Limb (tissue), 2 donors: ENCODE measurements around the gene SORCS2.
"Not testable (repeated sequence)": the region's sequence is repeated elsewhere in the genome, so short reads cannot be mapped to it uniquely, and the experiment has no call there.

Experiments used
- DNase-seq, 2 donors: peaks; one replicate each; pipeline ENCODE4 v3.0.0-alpha.2; 2016; ENCODE audit errors: extremely low spot score in 2 of 2

Gene SORCS2

GRCh38 chr4:7600247-7600646, 407.9 kb downstream of the SORCS2 start:
- DNase-seq: no peak

DNA sequence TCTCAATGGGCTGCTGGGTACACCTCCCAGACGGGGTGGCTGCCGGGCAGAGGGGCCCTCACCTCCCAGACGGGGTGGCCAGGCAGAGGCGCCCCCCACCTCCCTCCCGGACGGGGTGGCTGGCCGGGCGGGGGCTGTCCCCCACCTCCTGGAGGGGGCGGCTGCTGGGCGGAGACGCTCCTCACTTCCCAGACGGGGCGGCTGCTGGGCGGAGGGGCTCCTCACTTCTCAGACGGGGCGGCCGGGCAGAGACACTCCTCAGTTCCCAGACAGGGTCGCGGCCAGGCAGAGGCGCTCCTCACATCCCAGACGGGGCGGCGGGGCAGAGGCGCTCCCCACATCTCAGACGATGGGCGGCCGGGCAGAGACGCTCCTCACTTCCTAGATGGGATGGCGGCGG, 409.8 kb downstream of the SORCS2 start:
- not testable (repeated sequence) for DNase-seq

DNA sequence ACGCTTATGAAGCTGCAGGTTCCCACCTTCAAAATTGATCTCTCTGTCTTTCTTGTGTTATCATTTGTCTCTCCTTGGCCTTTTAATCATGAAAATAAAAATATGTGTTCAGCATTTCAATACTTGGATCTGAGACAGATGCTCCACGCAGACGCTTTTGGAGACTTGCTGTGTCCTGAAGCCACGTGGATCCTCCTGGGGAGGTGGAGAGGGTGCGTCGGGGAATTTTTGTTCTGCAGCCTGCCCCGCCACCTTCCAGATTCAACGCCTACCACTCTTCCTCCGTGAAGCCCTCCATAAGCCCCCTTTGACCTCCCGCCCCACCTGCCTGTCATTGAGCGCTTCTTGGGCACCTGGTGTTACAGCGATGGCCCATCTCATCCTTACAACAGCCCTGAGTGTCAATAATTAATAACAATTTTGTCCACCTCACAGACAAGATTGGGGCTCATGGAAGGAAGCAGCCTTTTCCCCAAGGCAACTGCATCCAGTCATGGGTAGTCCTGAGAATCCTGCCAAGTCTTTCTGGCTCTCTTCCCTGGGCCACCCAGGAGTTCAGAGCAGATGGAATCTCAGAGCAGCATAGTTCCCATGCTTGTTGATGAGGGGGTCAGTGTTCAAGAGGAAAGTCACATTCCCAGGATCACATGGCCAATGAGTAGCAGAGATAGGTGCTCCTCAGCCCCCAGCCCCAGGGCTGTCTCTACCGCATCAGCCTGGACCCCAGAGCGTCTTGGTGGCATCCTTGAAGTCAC, 415.0 kb downstream of the SORCS2 start:
- no peak for DNase-seq

GRCh38 chr4:7608046-7608445, 415.7 kb downstream of the SORCS2 start:
- no peak for DNase-seq

GRCh38 chr4:7609316-7609715, 417.0 kb downstream of the SORCS2 start:
- no peak for DNase-seq

GRCh38 chr4:7610022-7610670, 417.8 kb downstream of the SORCS2 start:
- DNase-seq: no peak

DNA sequence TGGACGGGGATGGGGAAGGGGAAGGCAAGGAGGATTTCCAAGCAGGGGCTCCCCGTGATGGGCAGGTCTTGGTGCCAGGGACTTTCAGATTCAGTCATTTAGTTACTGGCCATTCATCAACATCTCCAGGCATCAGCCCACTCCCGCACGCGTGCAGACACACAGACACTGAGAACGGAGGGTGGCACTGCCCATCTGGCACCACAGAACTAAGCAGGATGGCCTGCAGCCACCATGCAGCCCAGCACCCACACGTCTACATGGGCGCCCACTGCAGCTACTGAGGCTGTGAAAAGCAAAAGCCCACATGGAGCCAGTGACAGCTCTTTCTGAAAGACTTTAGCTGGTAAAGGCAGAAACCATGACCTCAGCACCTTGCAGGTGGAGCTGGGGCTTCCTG, 418.5 kb downstream of the SORCS2 start:
- no peak for DNase-seq

- DNase-seq: no peak
Measured at GRCh38 chr4:7612311-7612897, 420.1 kb downstream of the SORCS2 start.

DNA sequence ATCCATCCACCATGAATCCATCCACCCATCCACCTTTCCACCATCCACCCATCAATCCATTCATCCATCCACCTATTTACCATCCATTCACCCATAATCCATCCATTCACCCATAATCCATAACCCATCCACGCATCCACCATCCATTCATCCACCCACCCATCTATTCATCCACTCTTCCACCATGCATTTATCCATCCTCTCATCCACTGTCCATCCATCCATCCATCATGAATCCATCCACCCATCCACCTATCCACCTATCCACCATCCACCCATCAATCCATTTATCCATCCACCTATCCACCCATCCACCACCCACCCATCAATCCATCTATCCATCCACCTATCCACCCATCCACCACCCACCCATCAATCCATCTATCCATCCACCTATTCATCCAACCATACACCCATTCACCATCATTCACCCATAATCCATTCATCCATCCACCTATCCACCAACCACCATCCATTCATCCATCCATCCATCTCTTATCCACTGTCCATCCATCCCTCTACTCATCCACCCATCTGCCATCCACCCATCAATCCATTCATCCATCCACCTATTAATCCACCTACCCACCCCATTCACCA, 422.1 kb downstream of the SORCS2 start:
- DNase-seq: no peak

DNA sequence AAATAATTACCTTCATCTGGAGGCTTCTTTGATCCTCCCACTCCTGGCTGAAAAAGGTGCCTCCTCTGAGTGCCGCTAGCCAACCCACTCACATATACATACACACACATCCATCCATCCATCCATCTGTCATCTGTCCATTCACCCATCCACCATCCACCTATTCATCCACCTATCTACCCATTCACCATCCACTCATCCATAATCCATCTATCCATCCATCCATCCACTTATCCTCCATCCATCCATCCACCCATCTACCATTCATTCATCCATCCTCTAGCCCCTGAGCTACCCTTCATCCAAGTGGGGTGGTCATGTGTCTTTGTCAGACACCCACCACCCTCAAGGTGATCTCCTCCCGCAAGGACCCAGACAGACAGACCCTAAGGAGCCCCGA, 423.9 kb downstream of the SORCS2 start:
- no peak for DNase-seq

GRCh38 chr4:7618361-7618760, 426.0 kb downstream of the SORCS2 start:
- no peak for DNase-seq

DNA sequence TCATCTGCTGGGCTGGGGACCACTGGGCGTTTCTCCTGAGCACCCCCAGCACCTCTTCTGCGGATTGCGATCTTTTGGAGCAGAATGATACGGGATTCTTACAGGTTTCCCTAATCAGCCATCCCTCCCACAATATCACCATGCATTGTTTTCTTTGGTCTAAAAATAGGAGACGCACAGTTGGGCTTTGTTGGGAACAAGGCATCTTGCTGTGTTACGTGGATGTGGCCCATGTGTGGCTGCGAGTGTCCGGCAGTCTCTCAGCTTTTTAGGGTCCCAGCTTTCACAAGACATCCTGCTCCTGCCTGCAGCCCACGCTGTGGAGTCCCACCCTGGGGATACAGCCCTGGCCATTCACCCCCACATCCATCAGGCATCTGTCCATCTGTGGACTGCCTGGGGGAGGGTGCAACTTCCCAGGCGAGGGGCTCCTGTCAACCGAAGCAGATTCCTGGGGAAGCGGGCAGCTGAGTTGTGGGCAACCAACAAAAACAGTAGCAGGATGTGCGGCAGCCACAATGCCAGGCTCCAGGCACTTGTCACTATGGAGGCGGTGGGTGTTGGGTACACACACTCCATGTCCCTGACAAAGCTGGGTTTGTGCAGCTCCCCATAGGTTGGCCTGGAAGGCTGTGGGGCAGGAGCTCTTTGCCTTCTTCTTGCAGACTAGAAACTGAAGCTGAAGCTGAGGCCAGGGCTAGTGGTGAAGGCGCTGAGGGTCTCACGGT, 427.9 kb downstream of the SORCS2 start:
- DNase-seq: no peak

GRCh38 chr4:7620814-7621176, 428.5 kb downstream of the SORCS2 start:
- no peak for DNase-seq

- DNase-seq: no peak
Measured at GRCh38 chr4:7621252-7622035, 429.1 kb downstream of the SORCS2 start.

- no peak for DNase-seq
Measured at GRCh38 chr4:7622371-7622770, 430.0 kb downstream of the SORCS2 start.

DNA sequence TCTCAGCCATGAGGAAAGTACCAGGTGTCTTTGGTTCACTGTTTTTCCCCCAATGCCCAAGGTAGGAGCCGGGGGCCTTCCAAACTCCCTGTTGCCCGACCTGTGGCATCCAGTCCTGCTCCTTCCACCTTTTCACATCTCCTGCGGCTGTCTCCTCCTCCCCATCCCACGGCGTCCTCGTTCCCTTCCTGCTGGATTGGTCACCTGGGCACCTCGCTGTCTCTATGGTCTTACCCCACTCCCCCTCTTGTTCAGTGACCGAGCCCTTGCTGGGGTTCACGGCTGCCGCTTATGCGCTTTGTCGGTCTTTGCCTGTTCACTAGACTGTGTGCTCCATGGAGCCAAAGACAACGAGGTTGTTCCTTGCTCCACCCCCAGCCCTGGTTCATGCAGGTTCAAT, 431.1 kb downstream of the SORCS2 start:
- DNase-seq: no peak

- no peak for DNase-seq
Measured at GRCh38 chr4:7624396-7624980, 432.1 kb downstream of the SORCS2 start.

DNA sequence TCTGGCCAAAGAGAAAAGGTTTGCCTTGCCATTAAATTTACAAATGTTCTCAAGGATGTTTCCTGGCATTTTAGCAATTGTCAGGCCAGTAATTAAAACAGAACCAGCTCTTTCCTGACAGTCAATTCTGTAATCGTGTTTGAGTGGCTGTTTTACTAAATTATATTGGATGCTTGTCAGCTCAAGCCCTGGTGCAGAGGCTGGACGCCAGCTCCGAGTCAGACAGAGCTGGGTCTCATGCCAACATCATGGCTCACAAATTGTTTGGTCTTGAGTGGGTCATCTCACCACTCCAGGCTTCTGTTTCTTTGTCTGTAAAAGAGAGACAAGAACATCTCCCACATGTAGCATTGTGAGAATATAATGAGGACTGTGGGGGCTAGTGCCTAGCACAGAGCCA, 432.7 kb downstream of the SORCS2 start:
- no peak for DNase-seq

GRCh38 chr4:7626531-7626930, 434.2 kb downstream of the SORCS2 start:
- DNase-seq: no peak
